MM.1S (cell line): Measurements from ENCODE around the gene LRRC70.

Source experiments
- CTCF ChIP-seq: fragments of 300-600 bp; sonication (generic); IDR thresholded peaks from 2 replicates; pipeline ENCODE4 v1.5.1; 2016; ENCODE audit warnings: antibody characterized with exemption, low read length, mixed read lengths
- EZH2 ChIP-seq: fragments of 300-600 bp; sonication (generic); optimal IDR thresholded peaks from 2 replicates; pipeline ENCODE3; 2017; ENCODE audit warnings: low read depth, mild to moderate bottlenecking, antibody characterized with exemption, low read length, mixed read lengths

GRCh38 chr5:62560786-62561185 lies 17.8 kb upstream of the LRRC70 start:
- TF ChIP-seq CTCF (no peak), EZH2 (no peak)
